Measurements from ENCODE around the gene SNTG2.

SNTG2 gene

DNA sequence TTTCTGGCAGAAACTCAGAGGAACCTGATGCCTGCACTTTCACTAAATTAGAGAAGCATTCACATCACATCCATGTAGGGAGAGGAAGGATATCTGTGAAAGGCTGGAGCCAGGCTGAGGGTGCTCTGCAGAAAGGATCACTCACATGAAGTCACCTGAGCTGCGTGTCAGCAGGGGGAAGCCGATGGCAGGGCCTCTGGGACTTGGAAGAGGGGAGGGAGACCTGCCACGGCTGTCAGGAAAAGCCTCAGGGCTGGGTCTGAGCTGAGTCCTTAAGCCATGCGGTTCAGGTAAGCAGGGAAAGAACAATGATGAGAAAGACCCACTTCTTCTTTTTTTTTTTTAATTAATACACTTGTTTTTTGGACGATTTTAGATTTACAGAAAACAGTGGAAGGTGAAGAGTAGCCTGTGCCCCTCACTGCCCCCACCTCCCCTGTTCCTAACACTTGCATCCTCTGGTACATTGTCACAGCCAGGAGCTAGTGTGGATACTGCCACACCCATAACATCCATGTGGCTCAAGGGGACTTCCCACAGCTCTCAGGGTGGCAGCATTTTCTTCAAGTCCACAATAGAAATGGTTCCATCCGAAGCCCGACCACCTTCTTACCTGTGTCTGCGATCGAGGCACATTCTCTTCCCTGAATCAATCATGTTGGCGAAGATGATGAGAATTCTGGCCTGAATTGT lies 306.1 kb downstream of the SNTG2 start:
- H3K4me3 ChIP-seq (ENCODE audit: low read length): no peak overlapping the region
- TF ChIP-seq, protein P1, sequence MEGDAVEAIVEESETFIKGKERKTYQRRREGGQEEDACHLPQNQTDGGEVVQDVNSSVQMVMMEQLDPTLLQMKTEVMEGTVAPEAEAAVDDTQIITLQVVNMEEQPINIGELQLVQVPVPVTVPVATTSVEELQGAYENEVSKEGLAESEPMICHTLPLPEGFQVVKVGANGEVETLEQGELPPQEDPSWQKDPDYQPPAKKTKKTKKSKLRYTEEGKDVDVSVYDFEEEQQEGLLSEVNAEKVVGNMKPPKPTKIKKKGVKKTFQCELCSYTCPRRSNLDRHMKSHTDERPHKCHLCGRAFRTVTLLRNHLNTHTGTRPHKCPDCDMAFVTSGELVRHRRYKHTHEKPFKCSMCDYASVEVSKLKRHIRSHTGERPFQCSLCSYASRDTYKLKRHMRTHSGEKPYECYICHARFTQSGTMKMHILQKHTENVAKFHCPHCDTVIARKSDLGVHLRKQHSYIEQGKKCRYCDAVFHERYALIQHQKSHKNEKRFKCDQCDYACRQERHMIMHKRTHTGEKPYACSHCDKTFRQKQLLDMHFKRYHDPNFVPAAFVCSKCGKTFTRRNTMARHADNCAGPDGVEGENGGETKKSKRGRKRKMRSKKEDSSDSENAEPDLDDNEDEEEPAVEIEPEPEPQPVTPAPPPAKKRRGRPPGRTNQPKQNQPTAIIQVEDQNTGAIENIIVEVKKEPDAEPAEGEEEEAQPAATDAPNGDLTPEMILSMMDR (IDR thresholded peaks at IDR 0.05; ENCODE audit: insufficient read depth, low read depth, low read length, missing control alignments): no peak
- DNase-seq (ENCODE audit: low read depth): no peak

DNA sequence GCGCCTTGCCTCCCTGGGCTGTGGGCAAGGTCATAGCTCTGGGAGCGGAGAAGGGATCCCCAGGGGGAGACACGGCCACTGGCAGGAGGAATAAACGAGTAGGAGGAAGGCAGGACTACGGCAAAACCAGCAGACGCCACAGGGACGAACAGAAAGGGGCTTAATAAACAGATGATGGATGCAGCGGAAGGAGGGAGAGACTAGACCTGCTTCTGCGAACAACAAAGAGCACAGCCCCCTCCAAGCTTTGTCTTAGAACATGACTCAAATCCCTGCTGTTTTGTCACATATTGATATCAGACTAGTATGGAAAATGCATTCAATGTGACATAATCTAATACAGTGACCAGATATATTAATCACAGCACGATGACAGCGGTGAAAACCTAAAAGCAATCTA lies 306.7 kb downstream of the SNTG2 start:
- no peak for DNase-seq (ENCODE audit: low read depth)
- TF ChIP-seq, protein P1 (IDR thresholded peaks at IDR 0.05; ENCODE audit: insufficient read depth, low read depth, low read length, missing control alignments): no peak
- no peak overlapping the region for H3K4me3 ChIP-seq (ENCODE audit: low read length)

DNA sequence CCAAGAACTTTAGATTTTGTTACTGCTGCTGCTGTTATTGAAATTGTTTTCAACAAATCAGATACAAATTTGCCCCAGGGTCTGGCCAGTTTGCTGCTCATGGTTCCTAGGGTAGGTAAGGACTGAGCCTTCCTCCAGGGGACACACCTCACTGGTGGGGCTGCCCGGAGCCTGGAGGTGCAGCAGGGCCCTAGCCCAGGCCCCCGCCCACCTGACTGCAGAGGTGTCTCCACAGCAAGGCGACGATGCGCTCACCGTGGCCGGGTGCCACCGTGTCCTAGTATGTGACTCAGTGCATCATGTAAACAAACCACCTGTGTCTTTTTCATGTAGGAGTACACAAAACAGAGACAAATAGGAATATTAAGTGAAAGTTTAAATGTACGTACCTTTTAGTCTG lies 309.1 kb downstream of the SNTG2 start:
- no peak overlapping the region for H3K4me3 ChIP-seq (ENCODE audit: low read length)
- TF ChIP-seq, protein P1 (IDR thresholded peaks at IDR 0.05; ENCODE audit: insufficient read depth, low read depth, low read length, missing control alignments): no peak
- DNase-seq (ENCODE audit: low read depth): no peak

DNA sequence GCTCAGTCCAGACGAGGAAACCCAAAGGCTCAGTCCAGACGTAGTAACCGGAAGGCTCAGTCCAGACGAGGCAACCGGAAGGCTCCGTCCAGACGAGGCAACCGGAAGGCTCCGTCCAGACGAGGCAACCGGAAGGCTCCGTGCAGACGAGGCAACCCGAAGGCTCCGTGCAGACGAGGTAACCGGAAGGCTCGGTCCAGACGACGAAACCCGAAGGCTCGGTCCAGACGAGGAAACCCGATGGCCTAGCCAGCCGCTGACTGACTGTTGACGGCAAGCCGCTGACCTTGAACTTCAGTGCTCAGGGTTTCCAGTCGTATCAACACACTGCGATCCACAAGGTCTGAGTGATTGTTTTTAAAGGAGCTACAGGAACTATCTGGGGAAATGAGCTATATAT lies 312.0 kb downstream of the SNTG2 start:
- H3K4me3 ChIP-seq (ENCODE audit: low read length): no peak overlapping the region
- DNase-seq (ENCODE audit: low read depth): no peak
- TF ChIP-seq, protein P1 (IDR thresholded peaks at IDR 0.05; ENCODE audit: insufficient read depth, low read depth, low read length, missing control alignments): no peak

DNA sequence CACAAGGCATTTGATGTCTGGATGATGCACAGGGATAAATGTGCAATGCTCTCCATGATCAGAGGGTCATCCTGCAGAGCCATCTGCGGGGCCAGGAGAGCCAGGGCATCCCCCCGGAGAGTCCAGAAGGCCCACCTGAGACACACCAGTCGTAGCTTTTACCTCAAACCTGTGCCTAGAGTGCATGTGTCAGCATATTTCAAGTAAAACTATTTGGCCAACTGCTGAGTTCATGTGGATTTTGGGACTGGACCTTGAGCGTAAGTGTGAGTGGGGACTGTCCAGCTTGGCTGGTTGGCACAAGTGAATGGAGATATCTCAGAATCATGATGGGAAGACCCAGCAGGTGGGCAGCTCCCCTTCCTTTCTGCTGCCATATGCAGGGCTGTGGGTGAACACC lies 314.8 kb downstream of the SNTG2 start:
- no peak overlapping the region for H3K4me3 ChIP-seq (ENCODE audit: low read length)
- no peak for DNase-seq (ENCODE audit: low read depth)
- TF ChIP-seq, protein P1 (IDR thresholded peaks at IDR 0.05; ENCODE audit: insufficient read depth, low read depth, low read length, missing control alignments): no peak

DNA sequence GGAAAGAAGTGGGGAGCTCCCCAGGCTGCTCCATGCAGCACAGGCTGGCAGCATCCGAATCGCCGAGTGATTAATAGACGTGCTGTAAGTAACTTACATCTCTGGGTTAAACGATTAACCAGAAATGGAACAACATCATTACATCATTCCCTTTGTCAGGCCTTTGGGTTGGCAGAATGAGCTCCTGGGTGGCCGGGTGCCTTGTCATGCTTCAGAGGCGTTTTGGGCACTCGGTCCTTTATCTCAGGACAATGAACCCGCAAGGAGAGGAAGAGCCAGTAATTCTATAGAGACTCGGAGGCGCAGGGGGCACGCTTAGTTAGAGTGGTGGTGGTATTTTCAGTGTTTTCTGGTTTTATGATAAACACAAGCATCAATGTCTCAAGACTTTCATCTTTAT lies 315.7 kb downstream of the SNTG2 start:
- H3K4me3 ChIP-seq (ENCODE audit: low read length): no peak overlapping the region
- TF ChIP-seq, protein P1 (IDR thresholded peaks at IDR 0.05; ENCODE audit: insufficient read depth, low read depth, low read length, missing control alignments): no peak
- no peak for DNase-seq (ENCODE audit: low read depth)

DNA sequence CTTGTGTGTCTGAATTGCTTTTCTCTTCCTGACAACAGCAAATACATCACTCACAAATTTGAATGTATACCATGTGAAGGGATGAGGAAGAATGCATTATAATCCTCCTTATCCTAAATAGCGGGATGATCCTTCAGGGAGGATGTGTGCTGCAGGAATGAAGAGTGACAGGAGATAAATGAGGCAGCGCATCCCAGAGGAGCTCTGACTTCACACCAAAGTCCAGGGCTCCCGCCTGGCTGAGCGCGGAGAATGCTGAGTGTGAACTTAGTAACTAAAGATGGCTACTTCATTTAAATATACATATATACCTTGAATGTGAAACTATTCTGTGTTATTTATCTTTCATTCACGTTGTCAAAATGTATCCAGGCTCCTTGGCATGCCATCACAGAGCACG lies 317.4 kb downstream of the SNTG2 start:
- TF ChIP-seq, protein P1 (IDR thresholded peaks at IDR 0.05; ENCODE audit: insufficient read depth, low read depth, low read length, missing control alignments): no peak
- no peak for DNase-seq (ENCODE audit: low read depth)
- H3K4me3 ChIP-seq (ENCODE audit: low read length): no peak overlapping the region

All from epithelial cell of esophagus (primary cell).